Esophagus squamous epithelium (tissue), 5 donors: ENCODE results near the gene SMYD4. TPM values are rescaled to one million over a fixed set of nuclear protein-coding genes. Genes with fewer than 3 reads are reported as not detected.
"Not testable (repeated sequence)": the region's sequence is repeated elsewhere in the genome, so short reads cannot be mapped to it uniquely, and the experiment has no call there.

Experiments used
- DNase-seq: peaks from one replicate; lab custom pipeline; 2025; lab: John Stamatoyannopoulos, UW
- H3K27ac ChIP-seq, 4 donors: fragments of 200-600 bp; sonication (generic); one replicate each; pipeline ENCODE4 v1.5.1; 2016 to 2019; ENCODE audit warnings: mild to moderate bottlenecking in 1 of 4
- H3K27me3 ChIP-seq, 4 donors: fragments of 200-600 bp; sonication (generic); 1 replicate in 3 of 4; 2 replicates in 1 of 4; pipeline versions ENCODE4 v1.5.1 to v1.6.0; 2017 to 2021; ENCODE audit warnings: antibody characterized with exemption in 1 of 4
- H3K36me3 ChIP-seq, 3 donors: fragments of 200-600 bp; sonication (generic); one replicate each; pipeline ENCODE4 v1.5.1; 2016 to 2019
- H3K4me1 ChIP-seq, 3 donors: fragments of 200-600 bp; sonication (generic); one replicate each; pipeline ENCODE4 v1.5.1; 2017 to 2019
- H3K4me3 ChIP-seq, 4 donors: fragments of 200-600 bp; sonication (generic); 1 replicate in 3 of 4; 2 replicates in 1 of 4; pipeline ENCODE4 v1.5.1; 2016 to 2019; ENCODE audit warnings: mild to moderate bottlenecking in 2 of 4, moderate library complexity in 1 of 4
- H3K9me3 ChIP-seq, 3 donors: fragments of 200-600 bp; sonication (generic); one replicate each; pipeline ENCODE4 v1.5.1; 2016 to 2019
- POLR2A ChIP-seq, 4 donors: fragments of 450-650 bp; IDR thresholded peaks; one replicate each; pipeline ENCODE4 v1.6.1; 2017; ENCODE audit warnings: antibody characterized with exemption in 4 of 4, mild to moderate bottlenecking in 4 of 4, moderate library complexity in 3 of 4
- WGBS, 2 donors: methylation state at CpG; one replicate each; pipeline ENCODE4 v1.1.5; 2018; 5-methylcytosine and 5-hydroxymethylcytosine counted together
- intact Hi-C: fragments of 100-400 bp; cut with DNase I; formaldehyde crosslinking; loops from one replicate; pipeline ENCODE4 v1.15.0; 2022
- total RNA-seq, 4 donors: library from RNA; depleted of rRNA; stranded (reverse); fragments of >200 nt; gene quantifications; one replicate each; pipeline ENCODE4 v1.1.0, GENCODE V29; 2016
- TF ChIP-seq, protein P1 (sequence below), 6 experiments: fragments of 450-650 bp in 4 of 6; fragments of 200-600 bp in 2 of 6; sonication (generic) in 2 of 6; IDR thresholded peaks; one replicate each; pipeline ENCODE4 v1.5.1; 2016 to 2019; ENCODE audit warnings: antibody characterized with exemption in 6 of 6, mild to moderate bottlenecking in 4 of 6, moderate library complexity in 4 of 6
- donor health status: DM: yes; HTN: yes; CAD: no.

Gene SMYD4
- total RNA-seq, 4 donors from 2014 or later = 5.0 to 9.0 (median 6.5) TPM

DNA sequence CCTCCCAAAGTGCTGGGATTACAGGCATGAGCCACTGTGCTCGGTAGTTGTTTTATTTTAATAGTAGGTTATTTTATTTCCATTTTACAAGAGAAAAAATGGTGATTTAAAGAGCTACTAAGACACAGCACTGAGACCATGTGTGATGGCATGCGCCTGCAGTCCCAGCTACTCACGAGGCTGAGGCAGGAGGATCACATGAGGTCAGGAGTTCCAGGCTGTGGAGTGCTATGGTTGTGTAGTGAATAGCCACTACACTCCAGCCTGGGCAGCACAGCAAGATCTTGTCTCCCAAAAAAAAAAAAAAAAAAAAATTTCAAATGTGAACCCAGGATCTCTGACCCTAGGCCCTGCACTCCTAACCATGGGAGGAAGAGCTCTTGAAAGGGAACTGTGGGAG is 64.1 kb downstream of the SMYD4 start:
- no peak overlapping the region for H3K4me3 ChIP-seq
- intact Hi-C loops = no loop called here
- H3K36me3 ChIP-seq = no peaks in the 10 kb centered on the region
- no peak for TF ChIP-seq POLR2A (IDR thresholded peaks at IDR 0.05)
- TF ChIP-seq, protein P1, sequence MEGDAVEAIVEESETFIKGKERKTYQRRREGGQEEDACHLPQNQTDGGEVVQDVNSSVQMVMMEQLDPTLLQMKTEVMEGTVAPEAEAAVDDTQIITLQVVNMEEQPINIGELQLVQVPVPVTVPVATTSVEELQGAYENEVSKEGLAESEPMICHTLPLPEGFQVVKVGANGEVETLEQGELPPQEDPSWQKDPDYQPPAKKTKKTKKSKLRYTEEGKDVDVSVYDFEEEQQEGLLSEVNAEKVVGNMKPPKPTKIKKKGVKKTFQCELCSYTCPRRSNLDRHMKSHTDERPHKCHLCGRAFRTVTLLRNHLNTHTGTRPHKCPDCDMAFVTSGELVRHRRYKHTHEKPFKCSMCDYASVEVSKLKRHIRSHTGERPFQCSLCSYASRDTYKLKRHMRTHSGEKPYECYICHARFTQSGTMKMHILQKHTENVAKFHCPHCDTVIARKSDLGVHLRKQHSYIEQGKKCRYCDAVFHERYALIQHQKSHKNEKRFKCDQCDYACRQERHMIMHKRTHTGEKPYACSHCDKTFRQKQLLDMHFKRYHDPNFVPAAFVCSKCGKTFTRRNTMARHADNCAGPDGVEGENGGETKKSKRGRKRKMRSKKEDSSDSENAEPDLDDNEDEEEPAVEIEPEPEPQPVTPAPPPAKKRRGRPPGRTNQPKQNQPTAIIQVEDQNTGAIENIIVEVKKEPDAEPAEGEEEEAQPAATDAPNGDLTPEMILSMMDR (IDR thresholded peaks at IDR 0.05) = no peak
- H3K27me3 ChIP-seq = no peaks in the 10 kb centered on the region
- no peaks in the 10 kb centered on the region for H3K9me3 ChIP-seq
- H3K4me1 ChIP-seq = peaks cover 44 to 80% (median 60%) of the 10 kb centered on the region in 3 donors
- WGBS, 2 donors = 85 to 100% methylated on average over 2 to 3 of the region's 3 CpGs
- no peak for DNase-seq
- peak overlapping the region in 2 of 4 donors; percentile 84 to 88 for H3K27ac ChIP-seq

DNA sequence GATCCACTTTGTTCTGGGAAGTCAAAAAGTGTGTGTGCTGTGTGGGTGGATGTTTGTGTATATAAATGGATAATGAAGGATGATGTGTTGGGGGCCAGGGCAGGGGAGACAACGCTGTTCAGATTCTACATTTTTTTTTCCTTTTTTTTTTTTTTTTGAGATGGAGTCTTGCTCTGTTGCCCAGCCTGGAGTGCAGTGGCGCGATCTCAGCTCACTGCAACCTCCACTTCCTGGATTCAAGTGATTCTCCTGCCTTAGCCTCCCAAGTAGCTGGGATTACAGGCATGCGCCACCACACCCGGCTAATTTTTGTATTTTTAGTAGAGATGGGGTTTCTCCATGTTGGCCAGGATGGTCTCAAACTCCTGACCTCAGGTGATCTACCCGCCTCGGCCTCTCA is 65.0 kb downstream of the SMYD4 start:
- Histone ChIP-seq H3K4me3 (peak overlapping the region in 1 of 4 donors; percentile 61), H3K27ac (peak overlapping the region; percentile 78 to 89 (median 86)), H3K4me1 (peaks cover 39 to 80% (median 57%) of the 10 kb centered on the region in 3 donors)
- DNase-seq, intact Hi-C loops, H3K9me3 ChIP-seq, H3K27me3 ChIP-seq, H3K36me3 ChIP-seq: not testable (repeated sequence)
- WGBS, 2 donors = 72 to 84% methylated on average over 7 of the region's 7 CpGs

DNA sequence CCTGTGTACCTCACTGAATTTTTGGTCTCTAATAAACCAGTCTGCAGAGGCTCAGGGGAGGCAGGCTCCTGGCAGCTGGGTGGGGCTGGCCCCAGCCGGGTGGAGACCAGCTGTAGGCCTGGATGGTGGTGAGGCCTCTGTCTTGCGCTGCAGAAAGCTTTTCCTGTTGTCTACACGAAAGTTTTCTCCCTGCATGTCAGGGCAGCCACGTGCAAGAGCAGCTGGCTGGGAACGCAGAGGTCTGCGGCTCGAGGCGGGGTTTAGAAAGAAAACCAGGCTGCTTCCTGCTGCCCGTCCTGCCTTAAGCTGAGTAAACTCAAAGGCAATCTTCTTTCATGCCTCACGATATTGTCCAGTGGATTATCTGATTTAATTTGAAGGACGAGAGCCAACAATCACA is 65.4 kb downstream of the SMYD4 start:
- Histone ChIP-seq H3K9me3 (no peaks in the 10 kb centered on the region), H3K4me3 (peak overlapping the region in 2 of 4 donors; percentile 40 to 61), H3K4me1 (peaks cover 35 to 80% (median 56%) of the 10 kb centered on the region in 3 donors), H3K36me3 (no peaks in the 10 kb centered on the region), H3K27ac (peak overlapping the region; percentile 78 to 89 (median 86)), H3K27me3 (no peaks in the 10 kb centered on the region)
- DNase-seq = no peak
- intact Hi-C loops = no loop called here
- peak in 2 of 4 donors; percentile 25 to 29 for TF ChIP-seq POLR2A (IDR thresholded peaks at IDR 0.05)
- TF ChIP-seq, protein P1 (IDR thresholded peaks at IDR 0.05) = no peak
- 0 to 5% methylated on average over 3 to 6 of the region's 11 CpGs for WGBS, 2 donors

DNA sequence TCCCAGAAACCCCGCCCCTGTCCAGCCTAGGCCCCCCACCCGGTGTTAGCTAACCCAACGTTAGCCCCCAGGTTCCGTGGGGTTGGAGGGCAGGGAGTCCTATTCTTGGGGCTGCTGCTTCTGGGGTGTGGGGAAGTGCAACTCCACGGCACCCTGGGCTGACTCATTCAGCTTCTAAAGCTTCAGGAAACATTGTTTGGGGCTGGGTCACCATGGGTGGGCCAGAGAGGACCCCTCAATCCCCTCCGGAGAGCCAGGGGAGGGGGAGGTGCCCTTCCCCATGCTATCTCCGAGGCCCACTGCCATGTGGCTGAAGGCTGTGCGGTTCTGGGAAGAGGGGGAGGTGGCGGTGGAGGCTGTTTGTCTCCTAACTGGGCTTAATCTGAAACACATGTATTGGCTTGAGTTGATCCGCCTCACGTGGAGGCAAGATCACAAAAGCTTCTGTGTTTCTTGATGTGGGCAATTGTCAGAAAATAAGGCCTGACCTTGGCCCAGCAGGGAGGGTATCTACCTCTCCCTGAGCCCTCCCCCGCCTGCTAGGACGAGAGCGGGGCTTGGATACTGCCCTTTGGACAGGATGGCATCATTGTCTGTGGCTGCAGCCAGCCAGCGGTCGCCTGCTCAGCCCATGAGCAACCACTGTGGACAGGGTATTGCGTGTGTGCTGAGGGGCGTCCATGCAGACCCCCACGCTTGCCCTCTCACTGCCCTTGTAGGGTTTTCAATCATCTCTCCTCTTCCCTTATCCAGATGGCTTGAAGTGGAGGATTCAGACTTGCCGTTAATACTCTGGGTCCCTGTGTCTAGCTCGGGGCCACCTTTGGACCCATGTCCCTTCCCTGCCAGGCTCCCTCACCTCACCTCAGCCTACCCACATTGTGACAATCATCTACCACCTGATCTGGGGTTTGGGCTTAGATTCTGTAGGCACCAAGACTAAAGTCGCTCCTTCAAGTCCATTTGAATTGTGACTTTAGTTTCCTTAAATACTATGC is 66.5 kb downstream of the SMYD4 start:
- no peaks in the 10 kb centered on the region for H3K9me3 ChIP-seq
- no peaks in the 10 kb centered on the region for H3K27me3 ChIP-seq
- TF ChIP-seq POLR2A (IDR thresholded peaks at IDR 0.05) = no peak
- peak overlapping the region in 3 of 4 donors; percentile 37 to 61 (median 40) for H3K4me3 ChIP-seq
- peaks cover 37 to 83% (median 60%) of the 10 kb centered on the region in 3 donors for H3K4me1 ChIP-seq
- WGBS, 2 donors = 42 to 64% methylated on average over 8 to 14 of the region's 22 CpGs
- intact Hi-C loops = no loop called here
- peak overlapping the region; percentile 78 to 89 (median 86) for H3K27ac ChIP-seq
- no peaks in the 10 kb centered on the region for H3K36me3 ChIP-seq
- no peak for DNase-seq

DNA sequence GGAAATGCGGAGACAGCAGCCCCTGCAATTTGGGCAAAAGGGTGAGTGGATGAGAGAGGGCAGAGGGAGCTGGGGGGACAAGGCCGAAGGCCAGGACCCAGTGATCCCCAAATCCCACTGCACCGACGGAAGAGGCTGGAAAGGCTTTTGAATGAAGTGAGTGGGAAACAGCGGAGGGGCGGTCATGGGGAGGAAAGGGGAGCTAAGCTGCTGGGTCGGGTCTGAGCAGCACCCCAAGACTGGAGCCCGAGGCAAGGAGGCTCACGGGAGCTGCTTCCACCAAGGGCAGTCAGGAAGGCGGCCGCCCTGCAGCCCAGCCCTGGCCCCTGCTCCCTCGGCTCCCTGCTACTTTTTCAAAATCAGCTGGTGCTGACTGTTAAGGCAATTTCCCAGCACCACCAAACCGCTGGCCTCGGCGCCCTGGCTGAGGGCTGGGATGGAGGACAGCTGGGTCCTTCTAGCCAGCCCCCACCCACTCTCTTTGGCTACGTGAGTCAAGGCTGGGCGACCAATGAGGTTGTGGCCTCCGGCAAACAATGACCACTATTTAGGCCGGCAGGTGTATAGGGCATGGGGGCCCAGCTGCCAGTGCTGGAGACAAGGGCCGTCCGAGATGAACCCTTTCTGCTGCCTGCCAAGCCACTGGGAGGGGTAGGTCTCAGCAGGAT is 67.3 kb downstream of the SMYD4 start:
- WGBS, 2 donors = 57 to 67% methylated on average over 10 to 12 of the region's 21 CpGs
- H3K4me3 ChIP-seq = peak overlapping the region; percentile 19 to 61 (median 38)

More for the DNA sequence above, 67.3 kb downstream of the SMYD4 start:
- H3K9me3 ChIP-seq = no peaks in the 10 kb centered on the region
- peaks cover 37 to 83% (median 60%) of the 10 kb centered on the region in 3 donors for H3K4me1 ChIP-seq
- no peak for TF ChIP-seq POLR2A (IDR thresholded peaks at IDR 0.05)
- TF ChIP-seq, protein P1 (IDR thresholded peaks at IDR 0.05) = no peak
- H3K27ac ChIP-seq = peak overlapping the region; percentile 78 to 89 (median 86)
- no peaks in the 10 kb centered on the region for H3K27me3 ChIP-seq
- intact Hi-C loops = no loop called here
- no peak for DNase-seq
- no peaks in the 10 kb centered on the region for H3K36me3 ChIP-seq
